Stimulated activated CD4-positive, alpha-beta T cell treated with anti-CD3 and anti-CD28 coated beads, Interleukin-4, amount 100 ng/mL, for 1 hour (primary cell): ENCODE measurements around the gene UTS2R.
"Not testable (repeated sequence)": the region's sequence is repeated elsewhere in the genome, so short reads cannot be mapped to it uniquely, and the experiment has no call there.

Experiments
- DNase-seq: peaks from one replicate; pipeline ENCODE4 v3.0.0-alpha.2; 2020

The UTS2R gene

GRCh38 chr17:82376042-82376730 lies 4.6 kb downstream of the UTS2R start:
- no peak for DNase-seq

- not testable (repeated sequence) for DNase-seq
These were observed 5.7 kb downstream of the UTS2R start for GRCh38 chr17:82377294-82377693.

GRCh38 chr17:82377924-82378740 lies 6.6 kb downstream of the UTS2R start:
- DNase-seq, result no peak

- DNase-seq, result no peak
These were observed 7.1 kb downstream of the UTS2R start for GRCh38 chr17:82378741-82379021.

GRCh38 chr17:82380860-82381702 lies 9.5 kb downstream of the UTS2R start:
- DNase-seq, result no peak

- not testable (repeated sequence) for DNase-seq
These were observed 10.1 kb downstream of the UTS2R start for GRCh38 chr17:82381703-82382009.

- DNase-seq, result not testable (repeated sequence)
These were observed 10.8 kb downstream of the UTS2R start for GRCh38 chr17:82382220-82382932.

GRCh38 chr17:82382933-82383255 lies 11.3 kb downstream of the UTS2R start:
- DNase-seq, result no peak

- no peak for DNase-seq
These were observed 11.8 kb downstream of the UTS2R start for GRCh38 chr17:82383411-82383810.

GRCh38 chr17:82384051-82384729 lies 12.6 kb downstream of the UTS2R start:
- no peak for DNase-seq

- no peak for DNase-seq
These were observed 13.3 kb downstream of the UTS2R start for GRCh38 chr17:82384730-82385481.

- no peak for DNase-seq
These were observed 14.1 kb downstream of the UTS2R start for GRCh38 chr17:82385559-82386254.

- no peak for DNase-seq
These were observed 14.8 kb downstream of the UTS2R start for GRCh38 chr17:82386255-82386831.

- no peak for DNase-seq
These were observed 15.5 kb downstream of the UTS2R start for GRCh38 chr17:82386881-82387704.

GRCh38 chr17:82387705-82388106 lies 16.1 kb downstream of the UTS2R start:
- no peak for DNase-seq

GRCh38 chr17:82388223-82388921 lies 16.8 kb downstream of the UTS2R start:
- DNase-seq, result no peak

GRCh38 chr17:82388922-82389283 lies 17.3 kb downstream of the UTS2R start:
- DNase-seq, result no peak

GRCh38 chr17:82389379-82389778 lies 17.8 kb downstream of the UTS2R start:
- DNase-seq, result no peak
